Loucy (cell line): ENCODE measurements around the gene SLF2.

Experiments
- H2AFZ ChIP-seq: fragments of 200-600 bp; sonication (generic); 2 replicates; pipeline ENCODE4 v1.6.0; 2016; ENCODE audit warnings: antibody characterized with exemption, mild to moderate bottlenecking, low read length, moderate library complexity
- H3F3A ChIP-seq: fragments of 200-600 bp; 2 replicates; pipeline ENCODE4 v1.6.0; 2016; ENCODE audit warnings: antibody characterized with exemption, low read depth, mild to moderate bottlenecking
- H3K27me3 ChIP-seq: fragments of 200-600 bp; sonication (generic); 2 replicates; pipeline ENCODE4 v1.6.1; 2014; ENCODE audit warnings: low read length, mild to moderate bottlenecking; ENCODE audit not compliant: insufficient read depth, poor library complexity, severe bottlenecking
- H3K36me3 ChIP-seq: fragments of 200-600 bp; sonication (generic); 2 replicates; pipeline ENCODE4 v1.6.1; 2016; ENCODE audit warnings: low read length; ENCODE audit not compliant: insufficient read depth
- H3K4me1 ChIP-seq: fragments of 200-600 bp; sonication (generic); 2 replicates; pipeline ENCODE4 v1.5.1; 2014; ENCODE audit warnings: low read length, mild to moderate bottlenecking; ENCODE audit not compliant: insufficient read depth, poor library complexity, severe bottlenecking
- H3K4me2 ChIP-seq: fragments of 200-600 bp; sonication (generic); 2 replicates; pipeline ENCODE4 v1.6.0; 2014; ENCODE audit warnings: antibody characterized with exemption, low read length, low read depth, mild to moderate bottlenecking; ENCODE audit not compliant: poor library complexity, severe bottlenecking
- H3K4me3 ChIP-seq: fragments of 200-600 bp; sonication (generic); 2 replicates; pipeline ENCODE4 v1.5.1; 2014; ENCODE audit warnings: low read length, mild to moderate bottlenecking, mixed read lengths; ENCODE audit not compliant: poor library complexity, severe bottlenecking
- H3K79me2 ChIP-seq: fragments of 200-600 bp; sonication (generic); 2 replicates; pipeline ENCODE4 v1.6.1; 2014; ENCODE audit warnings: low read length; ENCODE audit not compliant: insufficient read depth
- H3K9ac ChIP-seq: fragments of 200-600 bp; sonication (generic); 2 replicates; pipeline ENCODE4 v1.6.0; 2014; ENCODE audit warnings: mild to moderate bottlenecking, low read depth, low read length, moderate library complexity; ENCODE audit not compliant: poor library complexity, severe bottlenecking
- H3K9me2 ChIP-seq: fragments of 200-600 bp; sonication (generic); replicated peaks from 2 replicates; pipeline ENCODE4 v1.6.1; 2016; ENCODE audit warnings: low read depth, low read length, mixed read lengths
- H3K9me3 ChIP-seq: fragments of 200-600 bp; sonication (generic); 2 replicates; pipeline ENCODE4 v1.6.1; 2014; ENCODE audit warnings: mild to moderate bottlenecking, antibody characterized with exemption, low read length, low read depth; ENCODE audit not compliant: insufficient read depth
- H4K20me1 ChIP-seq: fragments of 200-600 bp; sonication (generic); 2 replicates; pipeline ENCODE4 v1.6.0; 2014; ENCODE audit warnings: antibody characterized with exemption, low read length, mild to moderate bottlenecking; ENCODE audit not compliant: insufficient read depth, poor library complexity, severe bottlenecking
- EZH2phosphoT487 ChIP-seq: fragments of 200-600 bp; IDR thresholded peaks from 2 replicates; pipeline ENCODE4 v1.6.1; 2018; ENCODE audit warnings: antibody characterized with exemption, mild to moderate bottlenecking, moderate library complexity, borderline replicate concordance
- TF ChIP-seq, protein P1 (sequence below): fragments of 200-600 bp; sonication (generic); conservative IDR thresholded peaks from 2 replicates; pipeline ENCODE4 v1.5.1; 2014; ENCODE audit warnings: mild to moderate bottlenecking, antibody characterized with exemption, low read length

Gene SLF2

DNA sequence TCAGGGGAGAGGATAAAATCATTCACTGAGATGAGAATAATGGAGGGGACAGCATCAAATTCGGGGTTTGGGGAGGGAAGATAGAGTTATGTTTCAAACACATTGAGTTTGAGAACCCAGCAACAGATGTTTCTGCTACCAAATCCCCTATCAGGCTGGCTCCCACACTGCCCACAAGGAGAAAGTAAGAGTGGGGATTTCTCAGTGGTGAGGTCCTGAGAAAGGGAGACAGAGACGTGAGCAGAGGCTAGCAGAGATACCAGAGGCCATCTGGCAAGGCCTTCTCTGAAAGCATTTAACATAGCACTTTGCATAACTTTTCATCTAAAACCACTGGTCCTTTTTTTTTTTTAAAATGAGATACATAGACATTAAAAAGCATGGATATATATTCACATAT lies 7.8 kb upstream of the SLF2 start:
- Histone ChIP-seq H3F3A (0 out of 2 replicates have a peak, but pooled peaks cover 2% of the 10 kb centered on the region), H3K4me1 (peaks cover 24% of the 10 kb centered on the region), H3K79me2 (no peaks in the 10 kb centered on the region), H3K36me3 (no peaks in the 10 kb centered on the region), H3K4me3 (no peak overlapping the region), H3K9ac (no peak overlapping the region), H3K4me2 (no peak overlapping the region), H3K27me3 (no peaks in the 10 kb centered on the region), H3K9me2 (no peaks in the 10 kb centered on the region), H2AFZ (peak overlapping the region; percentile 74), H3K9me3 (no peaks in the 10 kb centered on the region), H4K20me1 (no peaks in the 10 kb centered on the region)
- TF ChIP-seq EZH2phosphoT487 = no peak
- TF ChIP-seq, protein P1, sequence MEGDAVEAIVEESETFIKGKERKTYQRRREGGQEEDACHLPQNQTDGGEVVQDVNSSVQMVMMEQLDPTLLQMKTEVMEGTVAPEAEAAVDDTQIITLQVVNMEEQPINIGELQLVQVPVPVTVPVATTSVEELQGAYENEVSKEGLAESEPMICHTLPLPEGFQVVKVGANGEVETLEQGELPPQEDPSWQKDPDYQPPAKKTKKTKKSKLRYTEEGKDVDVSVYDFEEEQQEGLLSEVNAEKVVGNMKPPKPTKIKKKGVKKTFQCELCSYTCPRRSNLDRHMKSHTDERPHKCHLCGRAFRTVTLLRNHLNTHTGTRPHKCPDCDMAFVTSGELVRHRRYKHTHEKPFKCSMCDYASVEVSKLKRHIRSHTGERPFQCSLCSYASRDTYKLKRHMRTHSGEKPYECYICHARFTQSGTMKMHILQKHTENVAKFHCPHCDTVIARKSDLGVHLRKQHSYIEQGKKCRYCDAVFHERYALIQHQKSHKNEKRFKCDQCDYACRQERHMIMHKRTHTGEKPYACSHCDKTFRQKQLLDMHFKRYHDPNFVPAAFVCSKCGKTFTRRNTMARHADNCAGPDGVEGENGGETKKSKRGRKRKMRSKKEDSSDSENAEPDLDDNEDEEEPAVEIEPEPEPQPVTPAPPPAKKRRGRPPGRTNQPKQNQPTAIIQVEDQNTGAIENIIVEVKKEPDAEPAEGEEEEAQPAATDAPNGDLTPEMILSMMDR = no peak

DNA sequence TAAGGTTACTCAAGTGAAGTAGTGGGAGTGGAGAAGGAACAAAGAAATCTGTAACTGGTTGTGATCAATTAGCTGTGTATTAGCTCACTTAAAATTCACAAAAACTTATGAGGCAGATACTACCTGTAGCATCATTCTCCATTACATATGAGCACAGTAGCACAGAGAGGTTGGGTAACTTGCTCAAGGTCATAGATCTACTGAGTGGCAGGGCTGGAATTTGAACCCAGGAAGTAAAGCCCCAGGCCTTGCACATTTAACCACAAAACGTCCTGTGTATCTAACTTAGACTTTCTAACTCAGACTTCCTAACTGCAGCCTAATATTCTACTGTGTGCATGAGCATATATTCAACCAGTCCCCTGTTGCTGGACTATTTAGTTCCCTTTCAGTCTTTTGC lies 5.6 kb upstream of the SLF2 start:
- H3K4me3 ChIP-seq = no peak overlapping the region
- no peaks in the 10 kb centered on the region for H3K27me3 ChIP-seq
- TF ChIP-seq, protein P1 = no peak
- no peak for TF ChIP-seq EZH2phosphoT487
- H3K9me3 ChIP-seq = no peaks in the 10 kb centered on the region
- H3K9ac ChIP-seq = peak overlapping the region; percentile 32
- H3K9me2 ChIP-seq = no peaks in the 10 kb centered on the region
- H3K4me1 ChIP-seq = peaks cover 46% of the 10 kb centered on the region
- H3F3A ChIP-seq = 0 out of 2 replicates have a peak, but pooled peaks cover 2% of the 10 kb centered on the region
- H3K36me3 ChIP-seq = no peaks in the 10 kb centered on the region
- H3K4me2 ChIP-seq = peak overlapping the region; percentile 48
- H4K20me1 ChIP-seq = no peaks in the 10 kb centered on the region
- peaks cover 6% of the 10 kb centered on the region; the same call in 1 of the 2 replicates for H3K79me2 ChIP-seq
- peak overlapping the region; percentile 47; the same call in 1 of the 2 replicates for H2AFZ ChIP-seq

DNA sequence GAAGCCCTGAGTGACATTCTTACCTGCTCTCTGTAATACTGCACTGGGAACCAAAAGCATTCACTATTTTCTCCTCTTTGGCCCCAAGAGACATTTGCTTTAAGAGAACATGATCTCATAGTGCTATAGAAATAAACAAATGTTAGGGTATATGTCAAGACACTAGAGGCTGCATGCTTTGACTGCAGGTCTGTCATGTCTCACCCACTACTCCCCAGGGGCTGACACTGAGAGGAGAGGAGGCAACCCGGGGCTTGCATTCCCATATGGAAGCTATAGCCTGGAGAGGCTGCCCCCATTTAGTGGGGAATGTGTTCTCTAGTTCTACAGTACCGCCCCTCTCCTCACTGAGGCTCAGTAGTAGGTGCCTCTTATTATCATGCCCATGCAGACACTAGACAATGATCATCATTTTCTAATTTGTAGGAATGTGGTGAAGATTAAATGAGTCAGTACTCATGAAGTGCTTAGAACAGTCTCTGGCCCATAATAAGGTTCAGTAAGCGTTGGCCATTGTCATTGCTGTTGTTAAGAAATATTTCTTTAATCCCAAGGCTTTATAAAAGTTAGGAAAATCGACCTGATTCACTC lies 4.9 kb upstream of the SLF2 start:
- H3K9me3 ChIP-seq = no peaks in the 10 kb centered on the region
- 0 out of 2 replicates have a peak, but pooled peaks cover 2% of the 10 kb centered on the region for H3F3A ChIP-seq
- H3K9ac ChIP-seq = peak overlapping the region; percentile 32
- peaks cover 48% of the 10 kb centered on the region for H3K4me1 ChIP-seq
- H3K79me2 ChIP-seq = peaks cover 7% of the 10 kb centered on the region
- H3K9me2 ChIP-seq = no peaks in the 10 kb centered on the region
- H2AFZ ChIP-seq = 0 out of 2 replicates have a peak overlapping the region, but pooled peaks have one; percentile 19
- H3K4me3 ChIP-seq = no peak overlapping the region
- H4K20me1 ChIP-seq = no peaks in the 10 kb centered on the region
- peak overlapping the region; percentile 48 for H3K4me2 ChIP-seq
- no peaks in the 10 kb centered on the region for H3K36me3 ChIP-seq
- TF ChIP-seq, protein P1 = no peak
- TF ChIP-seq EZH2phosphoT487 = no peak
- H3K27me3 ChIP-seq = no peaks in the 10 kb centered on the region
